ENCODE measurements around the gene RNASEH2C. TPM values are rescaled to one million over a fixed set of nuclear protein-coding genes. Genes with fewer than 3 reads are reported as not detected.
"Not testable (repeated sequence)": the region's sequence is repeated elsewhere in the genome, so short reads cannot be mapped to it uniquely, and the experiment has no call there.

The RNASEH2C gene
- total RNA-seq, 1 experiment from 2014 or later, result 35.7 TPM

GRCh38 chr11:65764434-65764833 lies 43.8 kb upstream of the RNASEH2C start:
- intact Hi-C loops (cut with micrococcal nuclease), result no loop called here
- no peaks in the 10 kb centered on the region for H3K36me3 Mint-ChIP-seq (ENCODE audit: insufficient read depth, unreplicated experiment)
- ChIA-PET POLR2A (interaction anchor here (1.1 kb wide), 1 partner anchor 281 kb away, joined by 3 read pairs; no protein-coding TSS in a partner anchor), CTCF (interaction anchor here (0.6 to 1.9 kb wide), 3 partner anchors 15 to 51 kb away, joined by 3 to 11 read pairs (median 4); no protein-coding TSS in a partner anchor)
- peaks cover 7% of the 10 kb centered on the region for H3K4me1 Mint-ChIP-seq (ENCODE audit: insufficient read depth, unreplicated experiment)
- no peaks in the 10 kb centered on the region for H3K27me3 Mint-ChIP-seq (ENCODE audit: insufficient read depth, unreplicated experiment)
- H3K27ac Mint-ChIP-seq (ENCODE audit: low read depth, unreplicated experiment), result no peak overlapping the region
- no TSS peak for BruUV-seq (replicated peaks)
- H3K4me3 Mint-ChIP-seq (ENCODE audit: unreplicated experiment), result no peak overlapping the region
- H3K9me3 Mint-ChIP-seq (ENCODE audit: unreplicated experiment), result no peaks in the 10 kb centered on the region
- no peak for TF ChIP-seq CTCF (IDR thresholded peaks at IDR 0.05; ENCODE audit: unreplicated experiment)
- no peak for DNase-seq (ENCODE audit: unreplicated experiment)

DNA sequence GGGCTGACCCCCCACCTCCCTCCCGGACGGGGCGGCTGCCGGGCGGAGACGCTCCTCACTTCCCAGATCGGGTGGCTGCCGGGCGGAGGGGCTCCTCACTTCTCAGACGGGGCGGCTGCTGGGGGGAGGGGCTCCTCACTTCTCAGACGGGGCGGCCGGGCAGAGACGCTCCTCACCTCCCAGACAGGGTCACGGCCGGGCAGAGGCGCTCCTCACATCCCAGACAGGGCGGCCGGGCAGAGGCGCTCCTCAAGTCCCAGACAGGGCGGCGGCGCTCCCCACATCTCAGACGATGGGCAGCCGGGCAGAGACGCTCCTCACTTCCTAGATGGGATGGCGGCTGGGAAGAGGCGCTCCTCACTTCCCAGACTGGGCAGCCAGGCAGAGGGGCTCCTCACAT lies 42.2 kb upstream of the RNASEH2C start:
- BruUV-seq (replicated peaks); POLR2A ChIA-PET: not testable (repeated sequence)

GRCh38 chr11:65762169-65762568 lies 41.6 kb upstream of the RNASEH2C start:
- H3K4me1 Mint-ChIP-seq (ENCODE audit: insufficient read depth, unreplicated experiment); intact Hi-C loops (cut with micrococcal nuclease); H3K36me3 Mint-ChIP-seq (ENCODE audit: insufficient read depth, unreplicated experiment); H3K4me3 Mint-ChIP-seq (ENCODE audit: unreplicated experiment); DNase-seq (ENCODE audit: unreplicated experiment); H3K9me3 Mint-ChIP-seq (ENCODE audit: unreplicated experiment); CTCF ChIA-PET; H3K27ac Mint-ChIP-seq (ENCODE audit: low read depth, unreplicated experiment); BruUV-seq (replicated peaks); H3K27me3 Mint-ChIP-seq (ENCODE audit: insufficient read depth, unreplicated experiment): not testable (repeated sequence)
- POLR2A ChIA-PET, result interaction anchor here (0.7 kb wide), 1 partner anchor 51 kb away, joined by 4 read pairs; no protein-coding TSS in a partner anchor

More for the DNA sequence above, 42.2 kb upstream of the RNASEH2C start:
- H3K36me3 Mint-ChIP-seq (ENCODE audit: insufficient read depth, unreplicated experiment); DNase-seq (ENCODE audit: unreplicated experiment); H3K27me3 Mint-ChIP-seq (ENCODE audit: insufficient read depth, unreplicated experiment); H3K9me3 Mint-ChIP-seq (ENCODE audit: unreplicated experiment); intact Hi-C loops (cut with micrococcal nuclease); H3K4me1 Mint-ChIP-seq (ENCODE audit: insufficient read depth, unreplicated experiment); CTCF ChIA-PET; H3K4me3 Mint-ChIP-seq (ENCODE audit: unreplicated experiment); H3K27ac Mint-ChIP-seq (ENCODE audit: low read depth, unreplicated experiment): not testable (repeated sequence)

GRCh38 chr11:65745049-65745448 lies 24.5 kb upstream of the RNASEH2C start:
- no peak for DNase-seq (ENCODE audit: unreplicated experiment)
- H3K27me3 Mint-ChIP-seq (ENCODE audit: insufficient read depth, unreplicated experiment), result peaks cover 47% of the 10 kb centered on the region
- H3K27ac Mint-ChIP-seq (ENCODE audit: low read depth, unreplicated experiment), result no peak overlapping the region
- TF ChIP-seq CTCF (IDR thresholded peaks at IDR 0.05; ENCODE audit: unreplicated experiment), result no peak
- no peaks in the 10 kb centered on the region for H3K4me1 Mint-ChIP-seq (ENCODE audit: insufficient read depth, unreplicated experiment)
- ChIA-PET CTCF (interaction anchor here (0.6 to 2.6 kb wide), 12 partner anchors 10 to 108 kb away, joined by 3 to 18 read pairs (median 4); partner anchors contain the start of gene KAT5), POLR2A (interaction anchor here (0.7 to 2.3 kb wide), 5 partner anchors 10 to 113 kb away, joined by 3 to 7 read pairs (median 5); partner anchors contain the start of gene CFL1)
- H3K4me3 Mint-ChIP-seq (ENCODE audit: unreplicated experiment), result no peak overlapping the region
- BruUV-seq (replicated peaks), result no TSS peak
- H3K9me3 Mint-ChIP-seq (ENCODE audit: unreplicated experiment), result no peaks in the 10 kb centered on the region
- intact Hi-C loops (cut with micrococcal nuclease), result no loop called here
- no peaks in the 10 kb centered on the region for H3K36me3 Mint-ChIP-seq (ENCODE audit: insufficient read depth, unreplicated experiment)

DNA sequence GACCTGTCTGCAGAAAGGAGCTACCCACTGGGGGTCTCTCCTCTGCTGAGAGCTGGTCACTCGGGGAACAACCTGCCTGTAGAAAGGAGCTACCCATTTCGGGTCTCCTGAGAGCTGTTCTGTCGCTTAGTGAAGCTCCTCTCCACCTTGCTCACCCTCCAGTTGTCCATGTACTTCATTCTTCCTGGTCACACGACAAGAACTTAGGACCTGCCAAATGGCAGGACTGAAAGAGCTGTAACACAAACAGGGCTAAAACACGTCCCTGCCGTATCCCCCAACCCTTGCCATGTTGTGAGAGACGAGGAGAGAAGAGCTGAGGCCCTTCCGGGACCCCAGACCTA lies 24.1 kb upstream of the RNASEH2C start:
- H3K27me3 Mint-ChIP-seq (ENCODE audit: insufficient read depth, unreplicated experiment), result peaks cover 43% of the 10 kb centered on the region
- TF ChIP-seq CTCF (IDR thresholded peaks at IDR 0.05; ENCODE audit: unreplicated experiment), result no peak
- H3K36me3 Mint-ChIP-seq (ENCODE audit: insufficient read depth, unreplicated experiment), result no peaks in the 10 kb centered on the region
- H3K9me3 Mint-ChIP-seq (ENCODE audit: unreplicated experiment), result no peaks in the 10 kb centered on the region
- no peaks in the 10 kb centered on the region for H3K4me1 Mint-ChIP-seq (ENCODE audit: insufficient read depth, unreplicated experiment)
- no peak overlapping the region for H3K4me3 Mint-ChIP-seq (ENCODE audit: unreplicated experiment)
- BruUV-seq (replicated peaks), result no TSS peak
- no peak for DNase-seq (ENCODE audit: unreplicated experiment)
- POLR2A ChIA-PET, result interaction anchor here (0.7 to 2.3 kb wide), 5 partner anchors 10 to 114 kb away, joined by 3 to 7 read pairs (median 5); partner anchors contain the start of gene CFL1
- H3K27ac Mint-ChIP-seq (ENCODE audit: low read depth, unreplicated experiment), result no peak overlapping the region
- intact Hi-C loops (cut with micrococcal nuclease), result no loop called here
- CTCF ChIA-PET, result interaction anchor here (0.6 to 2.6 kb wide), 17 partner anchors 10 to 263 kb away, joined by 3 to 18 read pairs (median 4); partner anchors contain the start of genes KAT5 and MUS81

All from MCF 10A (cell line).